Fibroblast of lung (primary cell): ENCODE results near the gene CFB.

Experiments used
- EZH2 ChIP-seq: IDR thresholded peaks from 2 replicates; pipeline ENCODE4 v1.5.1; 2012; ENCODE audit warnings: low read length, control low read depth, mild to moderate bottlenecking; ENCODE audit errors: missing control alignments
- TF ChIP-seq, protein P1 (sequence below), 2 donors: IDR thresholded peaks in 1 of 2; conservative IDR thresholded peaks in 1 of 2; 1 replicate in 1 of 2; 2 replicates in 1 of 2; pipeline ENCODE4 v1.5.1; 2011 to 2012; ENCODE audit warnings: low read length in 2 of 2, control low read depth in 1 of 2, inconsistent platforms in 1 of 2, low read depth in 1 of 2, mild to moderate bottlenecking in 1 of 2

GRCh38 chr6:31963921-31964320 is 18.0 kb downstream of the CFB start:
- TF ChIP-seq, protein P1, sequence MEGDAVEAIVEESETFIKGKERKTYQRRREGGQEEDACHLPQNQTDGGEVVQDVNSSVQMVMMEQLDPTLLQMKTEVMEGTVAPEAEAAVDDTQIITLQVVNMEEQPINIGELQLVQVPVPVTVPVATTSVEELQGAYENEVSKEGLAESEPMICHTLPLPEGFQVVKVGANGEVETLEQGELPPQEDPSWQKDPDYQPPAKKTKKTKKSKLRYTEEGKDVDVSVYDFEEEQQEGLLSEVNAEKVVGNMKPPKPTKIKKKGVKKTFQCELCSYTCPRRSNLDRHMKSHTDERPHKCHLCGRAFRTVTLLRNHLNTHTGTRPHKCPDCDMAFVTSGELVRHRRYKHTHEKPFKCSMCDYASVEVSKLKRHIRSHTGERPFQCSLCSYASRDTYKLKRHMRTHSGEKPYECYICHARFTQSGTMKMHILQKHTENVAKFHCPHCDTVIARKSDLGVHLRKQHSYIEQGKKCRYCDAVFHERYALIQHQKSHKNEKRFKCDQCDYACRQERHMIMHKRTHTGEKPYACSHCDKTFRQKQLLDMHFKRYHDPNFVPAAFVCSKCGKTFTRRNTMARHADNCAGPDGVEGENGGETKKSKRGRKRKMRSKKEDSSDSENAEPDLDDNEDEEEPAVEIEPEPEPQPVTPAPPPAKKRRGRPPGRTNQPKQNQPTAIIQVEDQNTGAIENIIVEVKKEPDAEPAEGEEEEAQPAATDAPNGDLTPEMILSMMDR (conservative IDR thresholded peaks at IDR 0.05 in 1 of 2, IDR thresholded peaks at IDR 0.05 in 1 of 2; ENCODE audit: low read depth in 1 of 2, low read length in 2 of 2), result no peak
- TF ChIP-seq EZH2, result no peak
